ENCODE data around the gene SESN1. TPM values are rescaled to one million over a fixed set of nuclear protein-coding genes. Genes with fewer than 3 reads are reported as not detected.

The SESN1 gene
- total and polyA plus RNA-seq, 2 donors (not counting 1 experiment from before 2014, with no cell fraction given): 16.2 to 28.6 TPM

- no peak overlapping the region for H2AFZ ChIP-seq (ENCODE audit: insufficient read depth, low read depth, low read length, poor library complexity, severe bottlenecking)
- peaks cover 11% of the 10 kb centered on the region for H3K79me2 ChIP-seq (ENCODE audit: control insufficient read depth, insufficient read depth, low read length)
- no peaks in the 10 kb centered on the region for H3K27me3 Mint-ChIP-seq
- peaks cover 0 to 17% of the 10 kb centered on the region in 2 donors for H3K4me1 ChIP-seq (ENCODE audit: control insufficient read depth in 2 of 2, insufficient read depth in 2 of 2, low read length in 2 of 2)
- H3K36me3 ChIP-seq (replicated peaks in 1 of 2; ENCODE audit: control extremely low read depth in 1 of 2, control insufficient read depth in 1 of 2, extremely low read depth in 1 of 2, insufficient read depth in 2 of 2, low read length in 1 of 2): peaks cover 11 to 24% of the 10 kb centered on the region in 2 experiments
- H3K27ac ChIP-seq (ENCODE audit: low read length in 2 of 2): no peak overlapping the region
- intact Hi-C loops (cut with micrococcal nuclease): no loop called here
- no peak overlapping the region for H3K4me2 ChIP-seq (replicated peaks; ENCODE audit: low read depth, low read length, poor library complexity, severe bottlenecking)
- H3K9ac ChIP-seq (ENCODE audit: low read length): no peak overlapping the region
- no peak for TF ChIP-seq EZH2 (IDR thresholded peaks at IDR 0.05; ENCODE audit: borderline replicate concordance, insufficient read depth, low read depth, low read length, poor library complexity, severe bottlenecking)
- TF ChIP-seq CTCF (IDR thresholded peaks at IDR 0.05): no peak
- ChIA-PET CTCF (no interaction called here), POLR2A (no interaction called here)
- H3K4me3 ChIP-seq (ENCODE audit: control extremely low read depth in 1 of 5, extremely low read depth in 1 of 5, insufficient read depth in 1 of 5, low read depth in 2 of 5, low read length in 4 of 5): no peak overlapping the region
- peaks cover 10% of the 10 kb centered on the region for H4K20me1 ChIP-seq (ENCODE audit: control insufficient read depth, insufficient read depth, low read length, poor library complexity, severe bottlenecking)
- H3K27ac Mint-ChIP-seq: no peak overlapping the region
- ATAC-seq (ENCODE audit: low read depth) (no peak), DNase-seq (no peak)
- H3K4me1 Mint-ChIP-seq: peaks cover 34% of the 10 kb centered on the region
- H3K4me3 Mint-ChIP-seq: no peak overlapping the region
- H3K9me3 Mint-ChIP-seq (ENCODE audit: insufficient read depth): no peaks in the 10 kb centered on the region
- no peaks in the 10 kb centered on the region for H3K9me3 ChIP-seq (ENCODE audit: control extremely low read depth in 1 of 3, control insufficient read depth in 2 of 3, insufficient read depth in 1 of 3, low read length in 2 of 3)
- H3K27me3 ChIP-seq (replicated peaks in 1 of 4; ENCODE audit: control extremely low read depth in 1 of 4, control insufficient read depth in 3 of 4, insufficient read depth in 4 of 4, low read length in 3 of 4): no peaks in the 10 kb centered on the region
Measured at GRCh38 chr6:109002882-109003281, 91.8 kb downstream of the SESN1 start.

- ChIA-PET CTCF (no interaction called here), POLR2A (no interaction called here)
- no peak overlapping the region for H3K4me3 ChIP-seq (ENCODE audit: control extremely low read depth in 1 of 5, extremely low read depth in 1 of 5, insufficient read depth in 1 of 5, low read depth in 2 of 5, low read length in 4 of 5)
- H2AFZ ChIP-seq (ENCODE audit: insufficient read depth, low read depth, low read length, poor library complexity, severe bottlenecking): no peak overlapping the region
- ATAC-seq (ENCODE audit: low read depth): no peak
- H3K36me3 ChIP-seq (replicated peaks in 1 of 2; ENCODE audit: control extremely low read depth in 1 of 2, control insufficient read depth in 1 of 2, extremely low read depth in 1 of 2, insufficient read depth in 2 of 2, low read length in 1 of 2): peaks cover 13 to 25% of the 10 kb centered on the region in 2 experiments
- H3K9me3 ChIP-seq (ENCODE audit: control extremely low read depth in 1 of 3, control insufficient read depth in 2 of 3, insufficient read depth in 1 of 3, low read length in 2 of 3): no peaks in the 10 kb centered on the region
- H4K20me1 ChIP-seq (ENCODE audit: control insufficient read depth, insufficient read depth, low read length, poor library complexity, severe bottlenecking): peaks cover 7% of the 10 kb centered on the region
- no peak overlapping the region for H3K4me2 ChIP-seq (replicated peaks; ENCODE audit: low read depth, low read length, poor library complexity, severe bottlenecking)
- H3K27ac ChIP-seq (ENCODE audit: low read length in 2 of 2): no peak overlapping the region
- peaks cover 0 to 14% of the 10 kb centered on the region in 2 donors for H3K4me1 ChIP-seq (ENCODE audit: control insufficient read depth in 2 of 2, insufficient read depth in 2 of 2, low read length in 2 of 2)
- H3K9ac ChIP-seq (ENCODE audit: low read length): no peak overlapping the region
- WGBS (ENCODE audit: insufficient coverage): no CpG with 5 or more reads among the region's 3 CpGs
- H3K27ac Mint-ChIP-seq: no peak overlapping the region
- peaks cover 28% of the 10 kb centered on the region for H3K4me1 Mint-ChIP-seq
- DNase-seq: no peak
- no peaks in the 10 kb centered on the region for H3K27me3 ChIP-seq (replicated peaks in 1 of 4; ENCODE audit: control extremely low read depth in 1 of 4, control insufficient read depth in 3 of 4, insufficient read depth in 4 of 4, low read length in 3 of 4)
- intact Hi-C loops (cut with micrococcal nuclease): no loop called here
- peaks cover 9% of the 10 kb centered on the region for H3K79me2 ChIP-seq (ENCODE audit: control insufficient read depth, insufficient read depth, low read length)
- H3K4me3 Mint-ChIP-seq: no peak overlapping the region
- TF ChIP-seq CTCF (IDR thresholded peaks at IDR 0.05): no peak
- no peak for TF ChIP-seq EZH2 (IDR thresholded peaks at IDR 0.05; ENCODE audit: borderline replicate concordance, insufficient read depth, low read depth, low read length, poor library complexity, severe bottlenecking)
- H3K9me3 Mint-ChIP-seq (ENCODE audit: insufficient read depth): no peaks in the 10 kb centered on the region
- H3K27me3 Mint-ChIP-seq: no peaks in the 10 kb centered on the region
Measured at GRCh38 chr6:109002051-109002697, 92.5 kb downstream of the SESN1 start.
